HG03045 (cell line): ENCODE data around the gene MAGEC3.
"Not testable (repeated sequence)": the region's sequence is repeated elsewhere in the genome, so short reads cannot be mapped to it uniquely, and the experiment has no call there.

ENCODE experiments used
- ATAC-seq: cut with Tn5 transposase; IDR thresholded peaks from one replicate; pipeline ENCODE4 v1.9.1; 2021; ENCODE audit warnings: mild to moderate bottlenecking, moderate library complexity; ENCODE audit not compliant: unreplicated experiment

Gene MAGEC3

GRCh38 chrX:141838016-141838415, at the start of gene MAGEC3:
Gene MAGEC3 (plus strand): TSS chrX:141838316. CDS start chrX:141838316, 0 bp downstream.
- no peak for ATAC-seq

GRCh38 chrX:141791856-141792255, 46.3 kb upstream of the MAGEC3 start:
- ATAC-seq, result no peak

GRCh38 chrX:141811438-141811837, 26.7 kb upstream of the MAGEC3 start:
- ATAC-seq, result no peak

GRCh38 chrX:141814213-141814857, 23.8 kb upstream of the MAGEC3 start:
- ATAC-seq, result no peak

- no peak for ATAC-seq
Measured at GRCh38 chrX:141815904-141816303, 22.2 kb upstream of the MAGEC3 start.

- ATAC-seq, result no peak
Measured at GRCh38 chrX:141832247-141832646, 5.9 kb upstream of the MAGEC3 start.

GRCh38 chrX:141839856-141840255, 1.7 kb downstream of the MAGEC3 start:
- no peak for ATAC-seq

GRCh38 chrX:141857479-141857878, 19.4 kb downstream of the MAGEC3 start:
- ATAC-seq, result no peak

GRCh38 chrX:141879616-141880015, 41.5 kb downstream of the MAGEC3 start:
- no peak for ATAC-seq

- ATAC-seq, result not testable (repeated sequence)
Measured at GRCh38 chrX:141888811-141889210, 50.7 kb downstream of the MAGEC3 start.

GRCh38 chrX:141894733-141895132, 56.6 kb downstream of the MAGEC3 start:
- no peak for ATAC-seq

- ATAC-seq, result no peak
Measured at GRCh38 chrX:141897690-141898089, 59.6 kb downstream of the MAGEC3 start.

- ATAC-seq, result no peak
Measured at GRCh38 chrX:141902366-141902765, 64.2 kb downstream of the MAGEC3 start.

GRCh38 chrX:141903400-141904155, 65.5 kb downstream of the MAGEC3 start, which contains the start of gene MAGEC1:
Gene MAGEC1 (plus strand): TSS chrX:141903894. CDS start chrX:141905073, 1,179 bp downstream.
- ATAC-seq, result no peak

- no peak for ATAC-seq
Measured at GRCh38 chrX:141904262-141904661, 66.1 kb downstream of the MAGEC3 start.

GRCh38 chrX:141917801-141918200, 79.7 kb downstream of the MAGEC3 start:
- no peak for ATAC-seq

- ATAC-seq, result no peak
Measured at GRCh38 chrX:141924293-141924692, 86.2 kb downstream of the MAGEC3 start.

GRCh38 chrX:141928432-141928831, 90.3 kb downstream of the MAGEC3 start:
- ATAC-seq, result no peak

- no peak for ATAC-seq
Measured at GRCh38 chrX:141934059-141934641, 96.0 kb downstream of the MAGEC3 start.

- no peak for ATAC-seq
Measured at GRCh38 chrX:141935645-141936044, 97.5 kb downstream of the MAGEC3 start.

GRCh38 chrX:141936080-141936479, 98.0 kb downstream of the MAGEC3 start:
- ATAC-seq, result no peak

- no peak for ATAC-seq
Measured at GRCh38 chrX:141941234-141941633, 103.1 kb downstream of the MAGEC3 start.
